NOMO-1 (cell line): Measurements from ENCODE around the gene RPP21.
A peak's percentile ranks its signal among the peaks of the same experiment; 100 is the strongest.

Experiments
- DNase-seq, 2 experiments: peaks; one replicate each; lab custom pipeline; 2025; ENCODE audit not compliant: unreplicated experiment in 2 of 2; lab: John Stamatoyannopoulos, UW

The RPP21 gene

GRCh38 chr6:30328397-30328796 is 16.6 kb upstream of the RPP21 start:
- DNase-seq: no peak

GRCh38 chr6:30329331-30329730 is 15.6 kb upstream of the RPP21 start:
- no peak for DNase-seq

- DNase-seq: no peak
Measured at GRCh38 chr6:30331981-30332380, 13.0 kb upstream of the RPP21 start.

GRCh38 chr6:30334075-30334783 is 10.7 kb upstream of the RPP21 start:
- no peak for DNase-seq

- DNase-seq: no peak
Measured at GRCh38 chr6:30340589-30341054, 4.3 kb upstream of the RPP21 start.

- DNase-seq: no peak
Measured at GRCh38 chr6:30341218-30341617, 3.7 kb upstream of the RPP21 start.

GRCh38 chr6:30341728-30342127 is 3.2 kb upstream of the RPP21 start:
- no peak for DNase-seq

- DNase-seq: no peak
Measured at GRCh38 chr6:30344191-30344867, 627 bp upstream of the RPP21 start.

GRCh38 chr6:30345852-30346251 is 896 bp downstream of the RPP21 start:
- no peak for DNase-seq

GRCh38 chr6:30348957-30349356 is 4.0 kb downstream of the RPP21 start:
- peak in 1 of 2 experiments; percentile 24 for DNase-seq

GRCh38 chr6:30349421-30350177 is 4.6 kb downstream of the RPP21 start:
- peak in 1 of 2 experiments; percentile 6 for DNase-seq

GRCh38 chr6:30350524-30350923 is 5.6 kb downstream of the RPP21 start:
- DNase-seq: no peak

- no peak for DNase-seq
Measured at GRCh38 chr6:30352550-30352949, 7.6 kb downstream of the RPP21 start.

- no peak for DNase-seq
Measured at GRCh38 chr6:30355281-30355680, 10.3 kb downstream of the RPP21 start.

- no peak for DNase-seq
Measured at GRCh38 chr6:30356536-30356935, 11.6 kb downstream of the RPP21 start.

- DNase-seq: peak; percentile 18 to 53
Measured at GRCh38 chr6:30357678-30358540, 13.0 kb downstream of the RPP21 start.

- DNase-seq: no peak
Measured at GRCh38 chr6:30359276-30359675, 14.3 kb downstream of the RPP21 start.

- no peak for DNase-seq
Measured at GRCh38 chr6:30360139-30360538, 15.2 kb downstream of the RPP21 start.

GRCh38 chr6:30361661-30362060 is 16.7 kb downstream of the RPP21 start:
- no peak for DNase-seq

GRCh38 chr6:30363459-30363858 is 18.5 kb downstream of the RPP21 start:
- DNase-seq: no peak

- DNase-seq: no peak
Measured at GRCh38 chr6:30364591-30364990, 19.6 kb downstream of the RPP21 start.
